Measurements from ENCODE around the gene PRXL2A.

DNA sequence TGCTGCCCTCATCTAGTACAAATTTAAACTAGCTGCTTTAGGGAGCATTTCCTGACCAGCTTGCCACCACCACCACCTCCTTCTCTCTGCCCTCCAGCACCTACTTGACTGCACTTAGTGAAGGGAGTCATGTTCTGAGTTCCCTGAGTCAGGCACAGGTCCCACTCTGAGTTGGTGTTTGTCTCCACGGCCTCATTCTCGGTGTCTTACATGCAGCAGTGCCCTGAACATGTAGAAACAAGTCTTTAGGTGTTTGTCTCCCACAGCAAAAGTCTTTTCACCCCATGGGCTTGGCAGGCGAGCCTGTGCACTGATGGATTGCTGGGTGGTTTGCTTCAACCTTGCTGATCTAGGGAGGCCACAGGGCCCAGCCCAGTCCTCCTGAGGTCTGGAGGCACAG, 62.6 kb downstream of the PRXL2A start:
- TF ChIP-seq, protein P1, sequence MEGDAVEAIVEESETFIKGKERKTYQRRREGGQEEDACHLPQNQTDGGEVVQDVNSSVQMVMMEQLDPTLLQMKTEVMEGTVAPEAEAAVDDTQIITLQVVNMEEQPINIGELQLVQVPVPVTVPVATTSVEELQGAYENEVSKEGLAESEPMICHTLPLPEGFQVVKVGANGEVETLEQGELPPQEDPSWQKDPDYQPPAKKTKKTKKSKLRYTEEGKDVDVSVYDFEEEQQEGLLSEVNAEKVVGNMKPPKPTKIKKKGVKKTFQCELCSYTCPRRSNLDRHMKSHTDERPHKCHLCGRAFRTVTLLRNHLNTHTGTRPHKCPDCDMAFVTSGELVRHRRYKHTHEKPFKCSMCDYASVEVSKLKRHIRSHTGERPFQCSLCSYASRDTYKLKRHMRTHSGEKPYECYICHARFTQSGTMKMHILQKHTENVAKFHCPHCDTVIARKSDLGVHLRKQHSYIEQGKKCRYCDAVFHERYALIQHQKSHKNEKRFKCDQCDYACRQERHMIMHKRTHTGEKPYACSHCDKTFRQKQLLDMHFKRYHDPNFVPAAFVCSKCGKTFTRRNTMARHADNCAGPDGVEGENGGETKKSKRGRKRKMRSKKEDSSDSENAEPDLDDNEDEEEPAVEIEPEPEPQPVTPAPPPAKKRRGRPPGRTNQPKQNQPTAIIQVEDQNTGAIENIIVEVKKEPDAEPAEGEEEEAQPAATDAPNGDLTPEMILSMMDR (IDR thresholded peaks at IDR 0.05; ENCODE audit: low read depth, low read length): no peak
- no peak for TF ChIP-seq POLR2A (IDR thresholded peaks at IDR 0.05; ENCODE audit: extremely low read depth, insufficient read length)
